AG09319 (cell line): ENCODE data around the gene HES2.
"Not testable (repeated sequence)": the region's sequence is repeated elsewhere in the genome, so short reads cannot be mapped to it uniquely, and the experiment has no call there.

Experiments
- DNase-seq: peaks from one replicate; pipeline ENCODE4 v3.0.0-alpha.2; 2010; ENCODE audit warnings: low read depth; ENCODE audit errors: extremely low read depth
- TF ChIP-seq, protein P1 (sequence below): IDR thresholded peaks from 2 replicates; pipeline ENCODE4 v1.5.1; 2011; ENCODE audit warnings: low read depth, mild to moderate bottlenecking, inconsistent platforms, low read length, moderate library complexity

Gene HES2

DNA sequence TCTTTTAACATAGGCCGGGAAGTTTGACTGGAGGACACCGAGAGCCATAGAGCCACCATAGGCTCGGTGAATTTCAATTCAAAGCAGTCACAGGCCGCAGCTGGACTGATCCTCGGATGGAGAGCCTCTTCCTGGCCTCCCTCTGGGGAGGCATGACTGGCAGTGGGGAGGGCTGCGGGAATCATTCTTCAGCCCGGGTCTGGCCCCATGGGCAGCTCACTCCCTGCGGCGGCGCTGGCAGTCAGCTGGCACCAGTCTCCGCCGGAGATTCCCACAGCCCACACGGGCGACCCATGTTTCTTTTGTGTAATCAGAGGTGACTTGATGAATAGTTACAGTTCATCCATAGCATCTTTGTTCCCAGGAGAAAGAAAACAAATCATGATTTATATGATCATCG lies 15.4 kb upstream of the HES2 start:
- no peak for DNase-seq
- TF ChIP-seq, protein P1, sequence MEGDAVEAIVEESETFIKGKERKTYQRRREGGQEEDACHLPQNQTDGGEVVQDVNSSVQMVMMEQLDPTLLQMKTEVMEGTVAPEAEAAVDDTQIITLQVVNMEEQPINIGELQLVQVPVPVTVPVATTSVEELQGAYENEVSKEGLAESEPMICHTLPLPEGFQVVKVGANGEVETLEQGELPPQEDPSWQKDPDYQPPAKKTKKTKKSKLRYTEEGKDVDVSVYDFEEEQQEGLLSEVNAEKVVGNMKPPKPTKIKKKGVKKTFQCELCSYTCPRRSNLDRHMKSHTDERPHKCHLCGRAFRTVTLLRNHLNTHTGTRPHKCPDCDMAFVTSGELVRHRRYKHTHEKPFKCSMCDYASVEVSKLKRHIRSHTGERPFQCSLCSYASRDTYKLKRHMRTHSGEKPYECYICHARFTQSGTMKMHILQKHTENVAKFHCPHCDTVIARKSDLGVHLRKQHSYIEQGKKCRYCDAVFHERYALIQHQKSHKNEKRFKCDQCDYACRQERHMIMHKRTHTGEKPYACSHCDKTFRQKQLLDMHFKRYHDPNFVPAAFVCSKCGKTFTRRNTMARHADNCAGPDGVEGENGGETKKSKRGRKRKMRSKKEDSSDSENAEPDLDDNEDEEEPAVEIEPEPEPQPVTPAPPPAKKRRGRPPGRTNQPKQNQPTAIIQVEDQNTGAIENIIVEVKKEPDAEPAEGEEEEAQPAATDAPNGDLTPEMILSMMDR = no peak

DNA sequence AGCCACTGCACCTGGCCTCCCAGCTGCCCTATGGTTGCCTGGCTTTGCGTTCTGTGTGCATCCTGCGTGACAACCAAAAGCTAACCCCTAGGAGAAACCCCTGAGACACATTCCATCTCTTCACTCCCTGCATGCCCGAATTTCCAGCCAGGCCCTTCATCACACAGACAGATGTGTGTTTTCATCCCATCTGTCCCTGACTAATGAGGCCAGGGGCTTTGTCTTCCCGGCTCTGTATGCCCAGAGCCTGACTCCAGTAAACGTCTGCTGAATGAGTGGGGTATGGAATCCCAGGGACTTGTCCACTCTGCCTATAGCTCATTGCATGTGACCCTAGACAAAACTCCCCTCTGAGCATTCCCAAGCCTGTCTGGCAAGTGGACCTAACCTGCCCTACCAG lies 14.5 kb upstream of the HES2 start:
- TF ChIP-seq, protein P1 = no peak
- DNase-seq = no peak

DNA sequence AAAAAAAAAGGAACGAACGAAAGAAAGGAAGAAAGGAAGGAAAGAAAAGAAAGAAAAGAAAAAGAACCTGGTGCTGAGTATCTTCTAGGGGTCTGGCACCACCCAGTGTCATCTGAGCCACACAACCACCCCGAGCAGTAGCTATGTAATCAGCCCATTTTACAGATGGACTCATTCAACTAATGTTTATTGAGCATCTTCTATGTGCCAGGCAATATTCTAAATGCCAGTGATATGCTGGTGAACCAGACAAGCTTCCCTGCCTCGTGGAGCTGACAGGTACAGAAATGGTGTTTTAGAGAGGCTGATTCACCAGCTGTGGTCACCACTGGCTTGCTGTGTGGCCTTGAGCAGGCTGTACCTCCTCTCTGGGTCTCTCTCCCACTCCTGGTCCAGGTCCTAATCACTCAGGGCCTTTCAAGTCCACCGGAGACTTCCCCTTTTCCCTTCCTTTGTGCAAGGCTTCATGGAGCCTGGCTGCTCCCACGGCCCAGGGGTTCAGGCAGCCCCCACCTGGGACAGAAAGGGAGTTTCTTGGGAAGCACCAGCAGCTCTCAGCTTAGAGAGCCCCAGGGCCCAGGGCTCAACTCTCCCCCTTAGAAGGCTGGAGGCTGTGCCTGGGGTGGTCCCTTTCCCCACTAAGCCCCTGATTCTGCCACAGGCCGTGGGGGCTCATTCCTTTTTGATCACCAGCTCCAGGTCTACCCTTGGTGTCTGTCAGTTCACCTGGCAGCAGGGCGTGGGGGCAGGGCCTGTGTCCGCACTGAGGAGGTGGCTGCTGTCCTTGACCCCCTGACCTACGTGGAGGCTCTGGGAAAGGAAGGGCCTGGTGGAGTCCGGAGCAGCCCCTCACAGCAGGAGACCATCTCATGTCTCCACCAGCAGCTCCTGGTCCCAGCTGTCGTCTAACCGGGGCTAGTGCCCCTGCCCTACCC lies 12.2 kb upstream of the HES2 start:
- not testable (repeated sequence) for DNase-seq

DNA sequence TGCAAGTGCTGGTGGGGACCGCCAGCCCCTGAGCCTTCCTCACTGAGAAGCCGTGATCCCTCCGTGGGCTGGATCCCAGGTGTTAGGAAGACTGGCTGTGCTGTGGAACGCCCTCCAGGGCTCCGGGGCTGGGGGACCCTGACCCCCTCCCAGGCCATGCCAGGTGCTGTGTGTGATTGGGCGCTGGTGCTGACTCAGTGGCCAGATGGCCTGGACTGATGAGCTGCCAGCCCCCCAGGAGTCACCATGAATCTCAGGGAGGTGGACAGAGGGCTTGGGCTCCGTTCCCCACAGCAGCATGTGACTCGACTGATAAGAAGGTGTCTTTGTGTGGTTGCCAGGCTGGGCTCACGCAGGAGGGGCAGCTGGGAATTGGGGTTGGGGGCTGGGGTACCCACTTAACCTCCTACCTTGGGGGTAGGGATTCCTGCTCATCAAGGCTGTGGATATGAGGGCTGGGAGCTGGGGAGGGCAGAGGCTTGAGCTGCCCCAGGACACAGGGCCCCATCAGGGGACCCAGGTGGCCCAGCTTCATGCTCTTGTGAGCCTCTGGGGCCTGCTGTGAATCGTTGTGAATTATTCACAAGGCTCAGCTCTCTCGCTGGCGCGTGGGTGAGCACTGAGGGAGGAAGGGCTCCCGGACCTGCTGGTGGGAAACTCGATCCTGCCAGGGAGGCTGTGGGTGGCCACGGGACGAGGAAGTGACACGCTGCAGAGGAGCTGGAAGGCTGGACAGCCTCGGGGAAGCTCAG lies 10.1 kb upstream of the HES2 start:
- not testable (repeated sequence) for DNase-seq

DNA sequence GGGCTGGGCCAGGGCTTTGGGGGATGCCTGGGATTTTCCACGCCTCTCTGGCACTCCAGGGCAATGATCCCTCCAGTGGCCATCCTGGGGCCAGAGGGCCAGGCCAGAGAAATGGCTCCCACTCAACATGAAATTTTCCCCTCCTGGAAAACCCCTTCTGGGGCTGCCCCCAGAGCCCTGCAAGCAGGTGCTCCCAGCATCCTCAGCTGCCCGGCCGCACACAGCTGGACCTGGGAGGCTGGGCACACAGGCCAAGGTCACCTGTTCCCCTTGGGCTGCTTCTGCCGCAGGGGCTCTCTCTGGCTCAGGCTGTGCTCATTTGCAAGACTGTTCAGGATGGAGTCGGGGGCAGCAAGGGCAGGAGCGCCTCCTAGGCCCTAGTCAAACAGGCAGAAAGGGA lies 8.7 kb upstream of the HES2 start:
- DNase-seq = not testable (repeated sequence)

DNA sequence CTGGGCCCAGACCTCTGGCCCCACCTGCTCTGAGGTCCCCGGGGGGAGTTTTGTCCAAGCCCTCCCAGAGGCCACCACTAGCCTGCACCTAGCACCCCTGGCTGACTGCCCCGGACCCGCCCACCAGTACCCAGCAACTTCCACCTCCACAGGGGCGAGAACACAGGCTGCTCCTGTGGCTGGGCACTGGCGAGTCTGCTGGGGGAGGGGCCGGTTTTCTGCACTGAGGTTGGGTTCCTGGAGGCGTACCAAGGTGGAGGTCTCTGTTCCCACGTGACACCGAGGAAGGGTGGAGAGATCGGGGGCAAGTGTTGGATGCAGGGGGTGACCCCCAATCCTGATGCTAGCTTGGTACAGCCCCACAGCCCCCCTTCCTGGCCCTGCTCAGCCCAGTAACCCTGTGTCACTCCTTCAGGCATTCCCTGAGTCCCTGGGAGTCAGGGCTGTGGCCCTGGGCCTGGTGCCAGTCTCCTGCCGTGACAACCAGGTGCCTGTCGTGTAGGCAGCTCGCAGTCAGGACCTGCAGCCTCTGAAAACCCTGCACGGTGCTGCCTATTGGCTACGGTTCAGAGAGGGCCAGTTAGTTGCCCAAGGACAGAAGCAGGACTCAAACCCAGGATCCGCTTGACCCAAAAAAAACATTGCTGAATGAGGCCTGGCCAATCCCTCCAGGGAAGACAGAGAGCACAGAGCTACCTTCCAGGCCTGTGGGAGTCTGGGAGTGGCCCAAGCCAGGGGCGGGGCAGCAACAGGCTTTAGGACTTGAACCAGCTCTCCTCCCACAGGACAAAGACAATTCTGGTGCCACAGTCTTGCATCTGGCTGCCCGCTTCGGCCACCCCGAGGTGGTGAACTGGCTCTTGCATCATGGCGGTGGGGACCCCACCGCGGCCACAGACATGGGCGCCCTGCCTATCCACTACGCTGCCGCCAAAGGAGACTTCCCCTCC lies 8.0 kb upstream of the HES2 start:
- TF ChIP-seq, protein P1 = no peak
- no peak for DNase-seq

DNA sequence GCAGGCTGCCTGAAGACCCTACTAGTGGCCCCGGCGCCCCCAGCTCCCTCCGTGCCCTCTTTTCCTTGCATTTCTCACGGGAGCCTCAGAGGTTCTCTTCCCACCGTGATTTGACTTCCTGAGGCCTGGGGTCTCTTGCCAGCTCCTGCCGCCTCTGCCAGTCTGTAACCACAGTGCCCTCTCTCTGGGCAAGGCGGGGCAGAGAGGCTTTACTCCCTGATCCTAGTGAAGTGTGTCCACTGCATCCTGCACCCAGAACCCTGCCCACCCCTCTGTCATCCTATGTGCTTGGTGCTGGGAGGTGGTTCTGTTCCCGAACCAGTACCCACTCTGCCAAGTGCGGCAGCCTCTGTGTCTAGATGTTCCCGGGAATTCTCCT lies 7.2 kb upstream of the HES2 start:
- TF ChIP-seq, protein P1 = no peak
- DNase-seq = no peak

DNA sequence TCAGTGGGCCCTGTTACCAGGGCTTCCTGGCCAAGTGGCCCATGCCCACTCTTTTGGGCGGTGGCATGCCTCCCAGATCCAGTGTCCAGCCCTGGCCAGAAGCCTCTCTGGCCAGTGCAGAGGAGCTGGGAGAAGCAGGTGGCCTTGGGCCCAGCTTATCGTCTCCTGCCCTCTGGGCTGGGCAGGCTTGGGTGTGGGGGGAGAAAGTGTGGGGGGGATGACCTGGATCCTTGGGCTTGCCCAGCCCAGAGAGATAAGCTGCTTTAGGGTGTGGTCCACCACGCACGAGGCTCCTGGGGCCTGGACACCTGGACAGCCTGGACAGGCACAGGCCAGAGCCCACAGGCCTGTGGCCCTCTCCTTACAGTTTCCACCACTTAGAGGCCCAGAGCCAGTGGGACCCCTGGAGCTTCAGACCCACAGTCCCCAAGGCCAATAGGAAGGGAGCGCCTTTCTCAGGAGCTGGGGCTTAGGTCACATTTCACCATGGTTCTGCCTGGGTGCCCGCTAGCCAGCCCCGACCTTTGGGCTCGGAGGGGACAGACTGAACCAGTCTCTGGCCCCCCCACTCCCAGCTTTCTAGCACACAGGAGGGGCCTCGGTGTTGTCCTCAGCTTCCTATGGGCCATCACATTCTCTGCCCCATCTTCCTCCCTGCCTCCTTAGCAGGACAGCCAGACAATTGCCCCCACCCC lies 6.7 kb upstream of the HES2 start:
- DNase-seq = no peak
- TF ChIP-seq, protein P1 = no peak
